SK-N-SH (cell line): ENCODE measurements around the gene DUSP16. TPM values are rescaled to one million over a fixed set of nuclear protein-coding genes. Genes with fewer than 3 reads are reported as not detected.

Experiments used
- CTCF ChIA-PET: fragments of 300-600, 350-600 bp; formaldehyde crosslinking; extraction: SDS; loops from one replicate; lab custom pipeline; 2021; lab: Yijun Ruan, JAX
- POLR2A ChIA-PET: fragments of 350-600 bp; sonication (Branson Sonifier 250); formaldehyde crosslinking; extraction: SDS; loops from one replicate; lab custom pipeline; 2020; ENCODE audit warnings: antibody characterized with exemption, inconsistent platforms; lab: Yijun Ruan, JAX
- DNase-seq: peaks from one replicate; pipeline ENCODE4 v3.0.0; 2012
- H2AFZ ChIP-seq: fragments of 200-600 bp; sonication (generic); 2 replicates; pipeline ENCODE4 v1.8.1; 2016; ENCODE audit warnings: antibody characterized with exemption, mild to moderate bottlenecking, low read depth
- H3F3A ChIP-seq: fragments of 200-600 bp; sonication (generic); replicated peaks from 2 replicates; pipeline ENCODE3; 2016; ENCODE audit warnings: antibody characterized with exemption, mild to moderate bottlenecking; ENCODE audit not compliant: insufficient read depth
- H3K27ac ChIP-seq, 2 experiments: fragments of 200-500 bp in 1 of 2; fragments of 200-600 bp in 1 of 2; sonication (Bioruptor generic) in 1 of 2; sonication (generic), shearing (Covaris generic) in 1 of 2; 2 replicates each; pipeline versions ENCODE4 v1.5.1 to v1.6.1; 2014 to 2016; ENCODE audit warnings: low read depth in 2 of 2, inconsistent platforms in 1 of 2, low read length in 1 of 2, mild to moderate bottlenecking in 1 of 2, mixed read lengths in 1 of 2
- H3K27me3 ChIP-seq: fragments of 200-600 bp; sonication (generic), shearing (Covaris generic); 2 replicates; pipeline ENCODE4 v1.6.1; 2016; ENCODE audit warnings: mixed run types; ENCODE audit not compliant: insufficient read depth
- H3K36me3 ChIP-seq, 2 experiments: fragments of 200-500 bp in 1 of 2; fragments of 200-600 bp in 1 of 2; sonication (Bioruptor generic) in 1 of 2; sonication (generic) in 1 of 2; replicated peaks in 1 of 2; 2 replicates each; pipeline versions ENCODE3 to v1.5.1; 2014 to 2016; ENCODE audit warnings: low read length in 1 of 2, mild to moderate bottlenecking in 1 of 2; ENCODE audit not compliant: insufficient read depth in 2 of 2, control insufficient read depth in 1 of 2
- H3K4me1 ChIP-seq, 2 experiments: fragments of 200-500 bp in 1 of 2; fragments of 200-600 bp in 1 of 2; sonication (Bioruptor generic) in 1 of 2; sonication (generic), shearing (Covaris generic) in 1 of 2; 2 replicates each; pipeline versions ENCODE4 v1.5.1 to v1.6.1; 2014 to 2016; ENCODE audit warnings: low read depth in 1 of 2, low read length in 1 of 2, mixed run types in 1 of 2; ENCODE audit not compliant: insufficient read depth in 2 of 2, control insufficient read depth in 1 of 2
- H3K4me2 ChIP-seq: fragments of 200-600 bp; sonication (generic), shearing (Covaris generic); 2 replicates; pipeline ENCODE4 v1.6.1; 2017; ENCODE audit warnings: mixed run types
- H3K4me3 ChIP-seq, 2 experiments: fragments of 200-500 bp in 1 of 2; fragments of 200-600 bp in 1 of 2; sonication (Bioruptor generic) in 1 of 2; sonication (generic), shearing (Covaris generic) in 1 of 2; 2 replicates each; pipeline versions ENCODE4 v1.5.1 to v1.8.1; 2014 to 2016; ENCODE audit warnings: low read depth in 2 of 2, inconsistent platforms in 1 of 2, low read length in 1 of 2, mild to moderate bottlenecking in 1 of 2, mixed read lengths in 1 of 2, moderate library complexity in 1 of 2
- H3K79me2 ChIP-seq: fragments of 200-600 bp; sonication (generic); 2 replicates; pipeline ENCODE4 v1.8.1; 2017; ENCODE audit warnings: mild to moderate bottlenecking; ENCODE audit not compliant: insufficient read depth
- H3K9ac ChIP-seq: fragments of 200-600 bp; sonication (generic); 2 replicates; pipeline ENCODE4 v1.6.1; 2017; ENCODE audit warnings: mixed run types
- H3K9me2 ChIP-seq: fragments of 200-600 bp; sonication (generic); 2 replicates; pipeline ENCODE4 v1.6.1; 2017; ENCODE audit warnings: mixed run types
- H3K9me3 ChIP-seq: fragments of 200-600 bp; sonication (generic); 2 replicates; pipeline ENCODE4 v1.6.1; 2017; ENCODE audit warnings: mixed run types, mild to moderate bottlenecking, moderate library complexity
- H4K20me1 ChIP-seq: fragments of 200-600 bp; sonication (generic); 2 replicates; pipeline ENCODE4 v1.6.1; 2017; ENCODE audit warnings: mild to moderate bottlenecking, mixed run types; ENCODE audit not compliant: insufficient read depth
- CHD2 ChIP-seq: fragments of 150-350 bp; IDR thresholded peaks from 2 replicates; pipeline ENCODE4 v1.6.1; 2018; ENCODE audit warnings: low read length; ENCODE audit not compliant: partially characterized antibody
- ELF1 ChIP-seq: IDR thresholded peaks from 2 replicates; pipeline ENCODE4 v1.4.0; 2012
- GABPA ChIP-seq: IDR thresholded peaks from 2 replicates; pipeline ENCODE4 v1.4.0; 2012; ENCODE audit warnings: low read depth, mild to moderate bottlenecking
- GATA2 ChIP-seq: sonication (generic); formaldehyde crosslinking; IDR thresholded peaks from 2 replicates; pipeline ENCODE4 v1.5.0; 2020; ENCODE audit warnings: mild to moderate bottlenecking, missing genetic modification reagents
- MXI1 ChIP-seq: IDR thresholded peaks from 2 replicates; pipeline ENCODE4 v1.6.1; 2012; ENCODE audit warnings: mild to moderate bottlenecking, low read depth, low read length, improper control_type of control experiment
- NRF1 ChIP-seq: IDR thresholded peaks from 2 replicates; pipeline ENCODE4 v1.6.1; 2012; ENCODE audit warnings: low read depth, mild to moderate bottlenecking, low read length
- PBX3 ChIP-seq: IDR thresholded peaks from 2 replicates; pipeline ENCODE4; 2012
- POLR2AphosphoS5 ChIP-seq: IDR thresholded peaks from 2 replicates; pipeline ENCODE4 v1.6.1; 2012; ENCODE audit warnings: low read depth, low read length
- RAD21 ChIP-seq: IDR thresholded peaks from 2 replicates; pipeline ENCODE4 v1.6.1; 2012; ENCODE audit warnings: mild to moderate bottlenecking, low read length
- RCOR1 ChIP-seq: fragments of 150-350 bp; IDR thresholded peaks from 2 replicates; pipeline ENCODE4 v1.6.1; 2017; ENCODE audit warnings: antibody characterized with exemption, low read length
- REST ChIP-seq: IDR thresholded peaks from 2 replicates; pipeline ENCODE4 v1.6.1; 2012; ENCODE audit warnings: mild to moderate bottlenecking, low read depth, low read length, moderate library complexity
- RXRA ChIP-seq: IDR thresholded peaks from 2 replicates; pipeline ENCODE4 v1.4.0; 2012; ENCODE audit warnings: low read depth, mild to moderate bottlenecking, borderline replicate concordance
- SIN3A ChIP-seq: IDR thresholded peaks from 2 replicates; pipeline ENCODE4 v1.6.1; 2012; ENCODE audit warnings: low read depth, mild to moderate bottlenecking, low read length, moderate library complexity, borderline replicate concordance
- TAF1 ChIP-seq: IDR thresholded peaks from 2 replicates; pipeline ENCODE4 v1.6.1; 2012; ENCODE audit warnings: low read depth, mild to moderate bottlenecking, low read length, moderate library complexity, borderline replicate concordance
- USF1 ChIP-seq: IDR thresholded peaks from 2 replicates; pipeline ENCODE4 v1.4.0; 2012; ENCODE audit warnings: low read depth, borderline replicate concordance
- ZBTB33 ChIP-seq: IDR thresholded peaks from 2 replicates; pipeline ENCODE4 v1.4.0; 2012; ENCODE audit warnings: low read depth, borderline replicate concordance
- WGBS: methylation state at CpG from one replicate; pipeline ENCODE4 v1.1.6; 2017; ENCODE audit warnings: low lambda C conversion rate; 5-methylcytosine and 5-hydroxymethylcytosine counted together
- polyA plus RNA-seq, 3 experiments: library from polyadenylated mRNA; depleted of rRNA; stranded (reverse); fragments of >200 nt; gene quantifications; 2 replicates each; pipeline ENCODE4 v1.2.3, GENCODE V29; 2012

Gene DUSP16
- polyA plus RNA-seq, 1 of the 3 experiments (the other 2 are of a cell fraction) = 7.1 TPM

GRCh38 chr12:12425001-12425400 is 137.7 kb downstream of the DUSP16 start:
- H3K4me3 ChIP-seq = no peak overlapping the region
- DNase-seq = no peak
- TF ChIP-seq GABPA = no peak
- no peak for TF ChIP-seq RXRA
- no peak for TF ChIP-seq GATA2 (CRISPR knock-in tag)
- no peak for TF ChIP-seq SIN3A
- TF ChIP-seq CHD2 = no peak
- no peak for TF ChIP-seq TAF1
- TF ChIP-seq NRF1 = no peak
- no peak for TF ChIP-seq REST
- no peak for TF ChIP-seq MXI1
- TF ChIP-seq PBX3 = no peak
- no peak for TF ChIP-seq ELF1
- no peak for TF ChIP-seq RAD21
- no peak for TF ChIP-seq USF1
- TF ChIP-seq RCOR1 = no peak
- TF ChIP-seq ZBTB33 = no peak
- no peak for TF ChIP-seq POLR2AphosphoS5
- no peak overlapping the region for H3K9ac ChIP-seq
- no peak overlapping the region for H3K27ac ChIP-seq
- no peaks in the 10 kb centered on the region; a peak in 1 of 4 replicates for H3K4me1 ChIP-seq
- no peaks in the 10 kb centered on the region for H3F3A ChIP-seq
- no peaks in the 10 kb centered on the region for H3K9me2 ChIP-seq
- H3K79me2 ChIP-seq = no peaks in the 10 kb centered on the region
- no peak overlapping the region for H3K4me2 ChIP-seq
- CTCF ChIA-PET = no interaction called here
- no peak overlapping the region for H2AFZ ChIP-seq
- WGBS = 96% methylated on average over 2 of the region's 2 CpGs
- POLR2A ChIA-PET = no interaction called here
- H3K36me3 ChIP-seq = no peaks in the 10 kb centered on the region
- H3K27me3 ChIP-seq = no peaks in the 10 kb centered on the region
- no peaks in the 10 kb centered on the region for H4K20me1 ChIP-seq
- H3K9me3 ChIP-seq = peaks cover 8% of the 10 kb centered on the region

Other genes with a start within 250 kb of the DUSP16 start
- 2.9 and 3.7 TPM in 2 replicates for gene MANSC1, start 212.6 kb downstream of the DUSP16 start, polyA plus RNA-seq (2012; rRNA removed)
- gene BORCS5, start 205.8 kb downstream of the DUSP16 start, polyA plus RNA-seq (2012; rRNA removed) = 13.6 and 16.3 TPM in 2 replicates
- 12.6 and 16.2 TPM in 2 replicates for gene CREBL2, start 49.0 kb upstream of the DUSP16 start, polyA plus RNA-seq (2012; rRNA removed)
- 0.41 and 0.55 TPM in 2 replicates for gene GPR19, start 133.3 kb upstream of the DUSP16 start, polyA plus RNA-seq (2012; rRNA removed)
- 6.8 and 9.2 TPM in 2 replicates for gene CDKN1B, start 154.5 kb upstream of the DUSP16 start, polyA plus RNA-seq (2012; rRNA removed)
- 1.6 and 1.7 TPM in 2 replicates for gene APOLD1, start 222.8 kb upstream of the DUSP16 start, polyA plus RNA-seq (2012; rRNA removed)